Mesothelial cell of epicardium (in vitro differentiated cells): Measurements from ENCODE around the gene ZNF254. TPM values are rescaled to one million over a fixed set of nuclear protein-coding genes. Genes with fewer than 3 reads are reported as not detected.

Source experiments
- DNase-seq, 2 experiments: peaks; one replicate each; pipeline ENCODE4 v3.0.0; 2021; ENCODE audit warnings: low spot score in 2 of 2; ENCODE audit not compliant: unreplicated experiment in 2 of 2
- H3K27ac Mint-ChIP-seq: 2 replicates; pipeline ENCODE4 v1.8.0; 2021; ENCODE audit warnings: mixed read lengths
- H3K27me3 Mint-ChIP-seq: 2 replicates; pipeline ENCODE4 v1.8.0; 2021; ENCODE audit warnings: low read depth, mixed read lengths
- H3K36me3 Mint-ChIP-seq: 2 replicates; pipeline ENCODE4 v1.8.0; 2021; ENCODE audit warnings: mixed read lengths
- H3K4me1 Mint-ChIP-seq: 2 replicates; pipeline ENCODE4 v1.8.0; 2021; ENCODE audit warnings: mixed read lengths
- H3K4me3 Mint-ChIP-seq: 2 replicates; pipeline ENCODE4 v1.8.0; 2021; ENCODE audit warnings: mild to moderate bottlenecking, moderate library complexity, mixed read lengths
- H3K9me3 Mint-ChIP-seq: 2 replicates; pipeline ENCODE4 v1.8.0; 2021; ENCODE audit warnings: mixed read lengths
- CTCF ChIP-seq: fragments of 200-600 bp; sonication (generic); IDR thresholded peaks from one replicate; pipeline ENCODE4 v1.5.0; 2021; ENCODE audit warnings: antibody characterized with exemption; ENCODE audit not compliant: unreplicated experiment
- total RNA-seq: library from RNA; stranded (reverse); gene quantifications from 3 replicates; pipeline ENCODE4 v1.2.1, GENCODE V29; 2021

ZNF254 gene
- total RNA-seq, 1 donor from 2014 or later: 35.5 TPM

GRCh38 chr19:24057144-24057543 lies 29.8 kb upstream of the ZNF254 start:
- Mint-ChIP-seq H3K36me3 (peaks cover 42% of the 10 kb centered on the region), H3K27me3 (no peaks in the 10 kb centered on the region), H3K4me1 (no peaks in the 10 kb centered on the region), H3K4me3 (no peak overlapping the region), H3K9me3 (no peaks in the 10 kb centered on the region), H3K27ac (no peak overlapping the region)
- DNase-seq: no peak
- no peak for TF ChIP-seq CTCF

- H3K4me1 Mint-ChIP-seq: no peaks in the 10 kb centered on the region
- TF ChIP-seq CTCF: no peak
- no peak overlapping the region for H3K4me3 Mint-ChIP-seq
- H3K36me3 Mint-ChIP-seq: peaks cover 30% of the 10 kb centered on the region
- H3K27me3 Mint-ChIP-seq: no peaks in the 10 kb centered on the region
- DNase-seq: no peak
- no peaks in the 10 kb centered on the region for H3K9me3 Mint-ChIP-seq
- H3K27ac Mint-ChIP-seq: no peak overlapping the region
These were observed 27.3 kb upstream of the ZNF254 start for GRCh38 chr19:24059563-24060295.

- no peak for TF ChIP-seq CTCF
- Mint-ChIP-seq H3K27ac (no peak overlapping the region), H3K9me3 (no peaks in the 10 kb centered on the region), H3K36me3 (peaks cover 28% of the 10 kb centered on the region), H3K4me3 (no peak overlapping the region), H3K4me1 (no peaks in the 10 kb centered on the region), H3K27me3 (no peaks in the 10 kb centered on the region)
- DNase-seq: no peak
These were observed 26.2 kb upstream of the ZNF254 start for GRCh38 chr19:24060687-24061356.

- Mint-ChIP-seq H3K27ac (no peak overlapping the region), H3K4me3 (no peak overlapping the region), H3K27me3 (no peaks in the 10 kb centered on the region), H3K4me1 (no peaks in the 10 kb centered on the region), H3K9me3 (no peaks in the 10 kb centered on the region), H3K36me3 (peaks cover 26% of the 10 kb centered on the region)
- no peak for TF ChIP-seq CTCF
- no peak for DNase-seq
These were observed 24.8 kb upstream of the ZNF254 start for GRCh38 chr19:24062190-24062589.

- Mint-ChIP-seq H3K36me3 (peaks cover 35% of the 10 kb centered on the region), H3K27ac (no peak overlapping the region)
- no peak for TF ChIP-seq CTCF
These were observed 23.7 kb upstream of the ZNF254 start for GRCh38 chr19:24063295-24063694.

More at GRCh38 chr19:24063295-24063694, 23.7 kb upstream of the ZNF254 start:
- H3K27me3 Mint-ChIP-seq: no peaks in the 10 kb centered on the region
- no peaks in the 10 kb centered on the region for H3K4me1 Mint-ChIP-seq
- H3K9me3 Mint-ChIP-seq: no peaks in the 10 kb centered on the region
- H3K4me3 Mint-ChIP-seq: no peak overlapping the region
- no peak for DNase-seq
